Esophagus squamous epithelium (tissue), 5 donors: ENCODE results near the gene EPS8. TPM values are rescaled to one million over a fixed set of nuclear protein-coding genes. Genes with fewer than 3 reads are reported as not detected.

Experiments used
- DNase-seq: peaks from one replicate; lab custom pipeline; 2025; lab: John Stamatoyannopoulos, UW
- H3K27ac ChIP-seq, 4 donors: fragments of 200-600 bp; sonication (generic); one replicate each; pipeline ENCODE4 v1.5.1; 2016 to 2019; ENCODE audit warnings: mild to moderate bottlenecking in 1 of 4
- H3K27me3 ChIP-seq, 4 donors: fragments of 200-600 bp; sonication (generic); 1 replicate in 3 of 4; 2 replicates in 1 of 4; pipeline versions ENCODE4 v1.5.1 to v1.6.0; 2017 to 2021; ENCODE audit warnings: antibody characterized with exemption in 1 of 4
- H3K36me3 ChIP-seq, 3 donors: fragments of 200-600 bp; sonication (generic); one replicate each; pipeline ENCODE4 v1.5.1; 2016 to 2019
- H3K4me1 ChIP-seq, 3 donors: fragments of 200-600 bp; sonication (generic); one replicate each; pipeline ENCODE4 v1.5.1; 2017 to 2019
- H3K4me3 ChIP-seq, 4 donors: fragments of 200-600 bp; sonication (generic); 1 replicate in 3 of 4; 2 replicates in 1 of 4; pipeline ENCODE4 v1.5.1; 2016 to 2019; ENCODE audit warnings: mild to moderate bottlenecking in 2 of 4, moderate library complexity in 1 of 4
- H3K9me3 ChIP-seq, 3 donors: fragments of 200-600 bp; sonication (generic); one replicate each; pipeline ENCODE4 v1.5.1; 2016 to 2019
- CTCF ChIP-seq, 6 experiments: fragments of 450-650 bp in 4 of 6; fragments of 200-600 bp in 2 of 6; sonication (generic) in 2 of 6; IDR thresholded peaks; one replicate each; pipeline ENCODE4 v1.5.1; 2016 to 2019; ENCODE audit warnings: antibody characterized with exemption in 6 of 6, mild to moderate bottlenecking in 4 of 6, moderate library complexity in 4 of 6
- POLR2A ChIP-seq, 4 donors: fragments of 450-650 bp; IDR thresholded peaks; one replicate each; pipeline ENCODE4 v1.6.1; 2017; ENCODE audit warnings: antibody characterized with exemption in 4 of 4, mild to moderate bottlenecking in 4 of 4, moderate library complexity in 3 of 4
- WGBS, 2 donors: methylation state at CpG; one replicate each; pipeline ENCODE4 v1.1.5; 2018; 5-methylcytosine and 5-hydroxymethylcytosine counted together
- intact Hi-C: fragments of 100-400 bp; cut with DNase I; formaldehyde crosslinking; loops from one replicate; pipeline ENCODE4 v1.15.0; 2022
- total RNA-seq, 4 donors: library from RNA; depleted of rRNA; stranded (reverse); fragments of >200 nt; gene quantifications; one replicate each; pipeline ENCODE4 v1.1.0, GENCODE V29; 2016
- donor health status: DM: yes; HTN: yes; CAD: no.

EPS8 gene
- total RNA-seq, 4 donors from 2014 or later: 14.2 to 56.6 (median 17.7) TPM

GRCh38 chr12:15646581-15646980 lies 142.6 kb downstream of the EPS8 start:
- no peak for DNase-seq
- Histone ChIP-seq H3K4me1 (no peaks in the 10 kb centered on the region), H3K36me3 (peaks cover 0 to 33% (median 0%) of the 10 kb centered on the region in 3 donors), H3K9me3 (no peaks in the 10 kb centered on the region), H3K27me3 (no peaks in the 10 kb centered on the region), H3K27ac (no peak overlapping the region), H3K4me3 (no peak overlapping the region)
- TF ChIP-seq POLR2A (IDR thresholded peaks at IDR 0.05): no peak
- no peak for TF ChIP-seq CTCF (IDR thresholded peaks at IDR 0.05)
- intact Hi-C loops: no loop called here
- 0% methylated on average over 1 of the region's 1 CpG for WGBS, 2 donors

- intact Hi-C loops: no loop called here
- H3K9me3 ChIP-seq: no peaks in the 10 kb centered on the region
- no peak for DNase-seq
- H3K4me3 ChIP-seq: no peak overlapping the region
- TF ChIP-seq CTCF (IDR thresholded peaks at IDR 0.05) (no peak), POLR2A (IDR thresholded peaks at IDR 0.05) (no peak)
- H3K36me3 ChIP-seq: peaks cover 0 to 52% (median 0%) of the 10 kb centered on the region in 3 donors
- no peaks in the 10 kb centered on the region for H3K27me3 ChIP-seq
- no peak overlapping the region for H3K27ac ChIP-seq
- no peaks in the 10 kb centered on the region for H3K4me1 ChIP-seq
Observed at GRCh38 chr12:15644700-15645099, 144.5 kb downstream of the EPS8 start.

GRCh38 chr12:15638231-15638630 lies 151.0 kb downstream of the EPS8 start:
- peaks cover 0 to 36% (median 0%) of the 10 kb centered on the region in 3 donors for H3K36me3 ChIP-seq
- no peaks in the 10 kb centered on the region for H3K27me3 ChIP-seq
- no peak overlapping the region for H3K27ac ChIP-seq
- H3K4me1 ChIP-seq: peaks cover 0 to under 1% (median 0%) of the 10 kb centered on the region in 3 donors
- TF ChIP-seq POLR2A (IDR thresholded peaks at IDR 0.05): no peak
- TF ChIP-seq CTCF (IDR thresholded peaks at IDR 0.05): no peak
- 71 to 73% methylated on average over 3 of the region's 3 CpGs for WGBS, 2 donors
- intact Hi-C loops: no loop called here
- no peak overlapping the region for H3K4me3 ChIP-seq
- DNase-seq: no peak
- H3K9me3 ChIP-seq: no peaks in the 10 kb centered on the region

- no peaks in the 10 kb centered on the region for H3K9me3 ChIP-seq
- no peak overlapping the region for H3K4me3 ChIP-seq
- H3K27me3 ChIP-seq: no peaks in the 10 kb centered on the region
- TF ChIP-seq POLR2A (IDR thresholded peaks at IDR 0.05) (no peak), CTCF (IDR thresholded peaks at IDR 0.05) (no peak)
- no peak for DNase-seq
- WGBS, 2 donors: 84 to 90% methylated on average over 1 of the region's 1 CpG
- H3K4me1 ChIP-seq: peaks cover 0 to 4% (median 0%) of the 10 kb centered on the region in 3 donors
- intact Hi-C loops: no loop called here
- H3K27ac ChIP-seq: no peak overlapping the region
- peaks cover 0 to 29% (median 0%) of the 10 kb centered on the region in 3 donors for H3K36me3 ChIP-seq
Observed at GRCh38 chr12:15636060-15636890, 152.9 kb downstream of the EPS8 start.

GRCh38 chr12:15634010-15634683 lies 155.0 kb downstream of the EPS8 start:
- Histone ChIP-seq H3K9me3 (no peaks in the 10 kb centered on the region), H3K27me3 (no peaks in the 10 kb centered on the region), H3K27ac (peak overlapping the region in 1 of 4 donors; percentile 7), H3K36me3 (peaks cover 0 to 21% (median 0%) of the 10 kb centered on the region in 3 donors), H3K4me3 (no peak overlapping the region), H3K4me1 (peaks cover 0 to 12% (median 4%) of the 10 kb centered on the region in 3 donors)
- intact Hi-C loops: no loop called here
- 83 to 95% methylated on average over 4 of the region's 4 CpGs for whole genome bisulfite sequencing, 2 donors
- no peak for TF ChIP-seq CTCF (IDR thresholded peaks at IDR 0.05)
- no peak for TF ChIP-seq POLR2A (IDR thresholded peaks at IDR 0.05)
- no peak for DNase-seq
